ENCODE results near the gene FAM13A. TPM values are rescaled to one million over a fixed set of nuclear protein-coding genes. Genes with fewer than 3 reads are reported as not detected.

Gene FAM13A
- total and polyA plus RNA-seq, 10 of the 15 experiments (the other 5 are each of a cell fraction or from before 2014, with no cell fraction given): 0.05 to 1.8 (median 0.27) TPM; not detected in 1

- FAIRE-seq (no peak), DNase-seq (ENCODE audit: low read depth, low spot score) (no peak), ATAC-seq (no peak)
- SMC1A ChIA-PET (ENCODE audit: uncharacterized antibody, unreplicated experiment): no interaction called here
- WGBS (ENCODE audit: insufficient coverage, insufficient replicate concordance, low lambda C conversion rate, missing lambda C conversion rate): 0% methylated on average over 1 of the region's 1 CpG
- intact Hi-C loops (cut with micrococcal nuclease; ENCODE audit: unreplicated experiment) (no loop called here), in situ Hi-C loops (cut with MboI) (no loop called here)
- CTCF ChIA-PET: no interaction called here
- no peak overlapping the region for H3K27ac ChIP-seq (ENCODE audit: control insufficient read depth, insufficient read depth)
- H3K27me3 ChIP-seq (replicated peaks in 1 of 2; ENCODE audit: control insufficient read depth in 2 of 2, insufficient read depth in 2 of 2, low read length in 1 of 2): no peaks in the 10 kb centered on the region
- H3K9me3 ChIP-seq (replicated peaks; ENCODE audit: control insufficient read depth, insufficient read depth, low read length): no peaks in the 10 kb centered on the region
- H3K9ac ChIP-seq (ENCODE audit: control insufficient read depth, insufficient read depth, low read length): no peak overlapping the region
- no TSS peak for BruUV-seq (replicated peaks)
- POLR2A ChIA-PET: no interaction called here
- H3K79me2 ChIP-seq (ENCODE audit: control insufficient read depth, insufficient read depth, low read length): no peaks in the 10 kb centered on the region
- H2AFZ ChIP-seq (ENCODE audit: control insufficient read depth, low read depth, low read length): no peak overlapping the region
- TF ChIP-seq SUPT20H (IDR thresholded peaks at IDR 0.05; ENCODE audit: borderline replicate concordance, control insufficient read depth, low read depth, low read length): no peak
- TF ChIP-seq ESRRA (IDR thresholded peaks at IDR 0.05; ENCODE audit: low read length): no peak
- TF ChIP-seq HDAC2 (IDR thresholded peaks at IDR 0.05): no peak
- no peak for TF ChIP-seq FOS (IDR thresholded peaks at IDR 0.05; ENCODE audit: borderline replicate concordance, extremely low read depth, insufficient read length)
- no peak for TF ChIP-seq TBL1XR1 (IDR thresholded peaks at IDR 0.05; ENCODE audit: low read depth, low read length)
- no peak for TF ChIP-seq CHD4 (IDR thresholded peaks at IDR 0.05)
- no peak for TF ChIP-seq NR2C2 (IDR thresholded peaks at IDR 0.05; ENCODE audit: borderline replicate concordance, control insufficient read depth, insufficient read length, low read depth)
- no peaks in the 10 kb centered on the region for H4K20me1 ChIP-seq (ENCODE audit: control insufficient read depth, insufficient read depth)
- H3K4me1 ChIP-seq (ENCODE audit: control insufficient read depth, insufficient read depth, low read length): no peaks in the 10 kb centered on the region
- no peak overlapping the region for H3K4me3 ChIP-seq
- RAD21 ChIA-PET (ENCODE audit: unreplicated experiment): no interaction called here
- H3K36me3 ChIP-seq (ENCODE audit: control insufficient read depth in 2 of 2, insufficient read depth in 2 of 2, low read length in 1 of 2): no peaks in the 10 kb centered on the region
- no peak overlapping the region for H3K4me2 ChIP-seq (ENCODE audit: control insufficient read depth, insufficient read depth)
Observed at GRCh38 chr4:88878642-88879041, 178.3 kb downstream of the FAM13A start.

- no peak overlapping the region for H3K27ac ChIP-seq (ENCODE audit: control insufficient read depth, insufficient read depth)
- no peak overlapping the region for H3K4me3 ChIP-seq
- no peak overlapping the region for H3K9ac ChIP-seq (ENCODE audit: control insufficient read depth, insufficient read depth, low read length)
- in situ Hi-C loops (cut with MboI) (no loop called here), intact Hi-C loops (cut with micrococcal nuclease; ENCODE audit: unreplicated experiment) (no loop called here)
- ChIA-PET POLR2A (interaction anchor here (0.6 kb wide), 1 partner anchor 10 kb away, joined by 6 read pairs; no protein-coding TSS in a partner anchor), RAD21 (ENCODE audit: unreplicated experiment) (no interaction called here), SMC1A (ENCODE audit: uncharacterized antibody, unreplicated experiment) (interaction anchor here (1.4 kb wide), 1 partner anchor 10 kb away, joined by 7 read pairs; no protein-coding TSS in a partner anchor), CTCF (interaction anchor here (0.6 to 0.7 kb wide), 2 partner anchors 136 to 845 kb away, joined by 3 read pairs; no protein-coding TSS in a partner anchor)
- H3K36me3 ChIP-seq (ENCODE audit: control insufficient read depth in 2 of 2, insufficient read depth in 2 of 2, low read length in 1 of 2): no peaks in the 10 kb centered on the region
- H3K27me3 ChIP-seq (replicated peaks in 1 of 2; ENCODE audit: control insufficient read depth in 2 of 2, insufficient read depth in 2 of 2, low read length in 1 of 2): no peaks in the 10 kb centered on the region
- no peak for FAIRE-seq
- 46% methylated on average over 9 of the region's 9 CpGs for WGBS (ENCODE audit: insufficient coverage, insufficient replicate concordance, low lambda C conversion rate, missing lambda C conversion rate)
- no peak for DNase-seq (ENCODE audit: low read depth, low spot score)
- no peaks in the 10 kb centered on the region for H3K79me2 ChIP-seq (ENCODE audit: control insufficient read depth, insufficient read depth, low read length)
- BruUV-seq (replicated peaks): no TSS peak
- no peak for ATAC-seq
- H3K9me3 ChIP-seq (replicated peaks; ENCODE audit: control insufficient read depth, insufficient read depth, low read length): no peaks in the 10 kb centered on the region
- H3K4me2 ChIP-seq (ENCODE audit: control insufficient read depth, insufficient read depth): no peak overlapping the region
- no peaks in the 10 kb centered on the region for H4K20me1 ChIP-seq (ENCODE audit: control insufficient read depth, insufficient read depth)
- H3K4me1 ChIP-seq (ENCODE audit: control insufficient read depth, insufficient read depth, low read length): no peaks in the 10 kb centered on the region
- no peak overlapping the region for H2AFZ ChIP-seq (ENCODE audit: control insufficient read depth, low read depth, low read length)
- TF ChIP-seq MYB (IDR thresholded peaks at IDR 0.05; ENCODE audit: borderline replicate concordance, low read depth, low read length) (no peak), NR2F1 (conservative IDR thresholded peaks at IDR 0.05) (no peak), RUNX3 (IDR thresholded peaks at IDR 0.05; ENCODE audit: low read length) (no peak), REST (IDR thresholded peaks at IDR 0.05; ENCODE audit: low read depth, low read length) (no peak), ESRRA (IDR thresholded peaks at IDR 0.05; ENCODE audit: low read length) (no peak), E2F8 (IDR thresholded peaks at IDR 0.05; ENCODE audit: low read depth, partially characterized antibody) (no peak), KAT2A (conservative IDR thresholded peaks at IDR 0.05; ENCODE audit: control insufficient read depth, low read depth, low read length) (no peak)
Observed at GRCh38 chr4:88870428-88870827, 186.6 kb downstream of the FAM13A start.

Measured in GM12878 (cell line).